K562 (cell line): ENCODE results near the gene ZNF30. TPM values are rescaled to one million over a fixed set of nuclear protein-coding genes. Genes with fewer than 3 reads are reported as not detected.

ENCODE experiments used
- ATAC-seq: fragments of 200-7000 bp; cut with Tn5 transposase; 3 replicates; pipeline ENCODE4 v1.9.1; 2020; ENCODE audit warnings: moderate library complexity
- BruUV-seq: library from RNA; stranded (reverse); fragments of 400-500 nt; replicated peaks from 2 replicates; lab custom pipeline; 2021; lab: Mats Ljungman, UMichigan
- CTCF ChIA-PET: fragments of 300-600 bp; formaldehyde crosslinking; extraction: SDS; loops from one replicate; lab custom pipeline; 2021; ENCODE audit warnings: low intra/inter-chr PET ratio; lab: Yijun Ruan, JAX
- POLR2A ChIA-PET: fragments of 300-600, 350-650 bp; sonication (Branson Sonifier 250); formaldehyde crosslinking; extraction: SDS; loops from one replicate; lab custom pipeline; 2021; ENCODE audit warnings: antibody characterized with exemption, inconsistent platforms; lab: Yijun Ruan, JAX
- DNase-seq, 4 experiments: peaks; one replicate each; pipeline versions ENCODE4 v3.0.0 to v3.0.0-alpha.2; 2011 to 2018; ENCODE audit warnings: low spot score in 3 of 4, mixed read lengths in 3 of 4; ENCODE audit errors: extremely low read depth in 1 of 4
- FAIRE-seq: peaks from 2 replicates; lab custom pipeline; 2011; peaks lifted over from hg19 to GRCh38; lab: Jason Lieb, UNC
- H2AFZ ChIP-seq: 2 replicates; pipeline ENCODE4 v1.6.0; 2011; ENCODE audit warnings: low read depth, low read length, control low read depth, inconsistent platforms
- H3K27ac ChIP-seq: fragments of 200-600 bp; 3 replicates; pipeline ENCODE4 v1.8.0; 2011; ENCODE audit warnings: low read depth, mild to moderate bottlenecking, control low read depth, inconsistent platforms, low read length, moderate library complexity, mixed read lengths; ENCODE audit errors: extremely low read depth
- H3K27me3 ChIP-seq, 2 experiments: fragments of 300-600 bp in 1 of 2; 2 replicates in 1 of 2; 3 replicates in 1 of 2; pipeline versions ENCODE4 v1.6.0 to v1.8.0; 2011; ENCODE audit warnings: inconsistent platforms in 2 of 2, low read length in 2 of 2, mild to moderate bottlenecking in 1 of 2, mixed read lengths in 1 of 2, moderate library complexity in 1 of 2; ENCODE audit not compliant: control insufficient read depth in 2 of 2, insufficient read depth in 2 of 2
- H3K36me3 ChIP-seq: fragments of 300-600 bp; 3 replicates; pipeline ENCODE4 v1.8.0; 2011; ENCODE audit warnings: mild to moderate bottlenecking, low read length, inconsistent platforms; ENCODE audit not compliant: control insufficient read depth, insufficient read depth
- H3K4me1 ChIP-seq, 2 experiments: fragments of 200-600 bp in 1 of 2; replicated peaks in 1 of 2; 2 replicates in 1 of 2; 3 replicates in 1 of 2; pipeline versions ENCODE4 v1.5.1 to v1.8.0; 2011; ENCODE audit warnings: inconsistent platforms in 2 of 2, low read length in 2 of 2, mild to moderate bottlenecking in 1 of 2, mixed read lengths in 1 of 2, moderate library complexity in 1 of 2; ENCODE audit not compliant: control insufficient read depth in 2 of 2, insufficient read depth in 2 of 2
- H3K4me2 ChIP-seq: 2 replicates; pipeline ENCODE4 v1.6.1; 2011; ENCODE audit warnings: low read length, control low read depth, inconsistent platforms, mixed read lengths; ENCODE audit not compliant: insufficient read depth
- H3K4me3 ChIP-seq: fragments of 200-600 bp; sonication (generic), shearing (Covaris generic); 2 replicates; pipeline ENCODE4 v1.5.1; 2016; ENCODE audit warnings: control low read depth, inconsistent platforms
- H3K79me2 ChIP-seq: fragments of 200-600 bp; 3 replicates; pipeline ENCODE4 v1.8.0; 2011; ENCODE audit warnings: low read length, inconsistent platforms; ENCODE audit not compliant: control insufficient read depth, insufficient read depth
- H3K9ac ChIP-seq, 2 experiments: 2 replicates each; pipeline versions ENCODE4 v1.6.0 to v1.6.1; 2011; ENCODE audit warnings: low read depth in 2 of 2, low read length in 2 of 2, control low read depth in 1 of 2, inconsistent platforms in 1 of 2, mild to moderate bottlenecking in 1 of 2, mixed read lengths in 1 of 2; ENCODE audit not compliant: insufficient read depth in 1 of 2
- H3K9me1 ChIP-seq: one replicate; pipeline ENCODE4 v1.6.0; 2011; ENCODE audit warnings: inconsistent platforms, mild to moderate bottlenecking, low read length, moderate library complexity; ENCODE audit not compliant: control insufficient read depth, insufficient read depth
- H3K9me3 ChIP-seq: replicated peaks from 2 replicates; pipeline ENCODE4 v1.5.1; 2011; ENCODE audit warnings: low read depth, low read length, inconsistent platforms; ENCODE audit not compliant: control insufficient read depth, insufficient read depth
- H4K20me1 ChIP-seq: replicated peaks from 2 replicates; pipeline ENCODE4 v1.6.1; 2011; ENCODE audit warnings: low read length, inconsistent platforms, mixed read lengths; ENCODE audit not compliant: control insufficient read depth, insufficient read depth
- BCOR ChIP-seq: fragments of 450-650 bp; IDR thresholded peaks from 2 replicates; pipeline ENCODE4 v1.6.1; 2016
- IRF2 ChIP-seq: sonication (generic); formaldehyde crosslinking; IDR thresholded peaks from 2 replicates; pipeline ENCODE4 v1.8.1; 2022; ENCODE audit warnings: mild to moderate bottlenecking, missing genetic modification reagents
- KDM1A ChIP-seq, 2 experiments: fragments of 450-650 bp; IDR thresholded peaks; 2 replicates each; pipeline ENCODE4 v1.6.1; 2016; ENCODE audit warnings: mild to moderate bottlenecking in 2 of 2
- KLF13 ChIP-seq: fragments of 450-650 bp; IDR thresholded peaks from 2 replicates; pipeline ENCODE4 v1.6.1; 2016; ENCODE audit warnings: missing genetic modification characterization, low read depth, mild to moderate bottlenecking, missing compliant biosample characterization, moderate library complexity, borderline replicate concordance
- MECOM ChIP-seq: fragments of 250-450 bp; sonication (Bioruptor Pico); IDR thresholded peaks from 2 replicates; pipeline ENCODE4 v1.8.0; 2022; ENCODE audit warnings: inconsistent platforms
- POLR2AphosphoS2 ChIP-seq: IDR thresholded peaks from 2 replicates; pipeline ENCODE4 v1.6.1; 2012; ENCODE audit warnings: low read length, improper control_type of control experiment
- RBM25 ChIP-seq: fragments of 200-400 bp; formaldehyde crosslinking; IDR thresholded peaks from 2 replicates; pipeline ENCODE4 v1.6.1; 2018; ENCODE audit warnings: low read length, low read depth, moderate library complexity; ENCODE audit not compliant: severe bottlenecking
- SP1 ChIP-seq: sonication (generic); formaldehyde crosslinking; IDR thresholded peaks from 2 replicates; pipeline ENCODE4 v1.8.1; 2022; ENCODE audit warnings: mild to moderate bottlenecking, missing genetic modification reagents
- ZFX ChIP-seq: sonication (generic); formaldehyde crosslinking; IDR thresholded peaks from 2 replicates; pipeline ENCODE4 v1.8.0; 2022; ENCODE audit warnings: mild to moderate bottlenecking, missing genetic modification reagents, moderate library complexity
- ZNF121 ChIP-seq: sonication (generic); formaldehyde crosslinking; conservative IDR thresholded peaks from 2 replicates; pipeline ENCODE4 v1.8.0; 2022; ENCODE audit warnings: missing genetic modification reagents
- ZNF146 ChIP-seq: IDR thresholded peaks from one replicate; pipeline ENCODE4 v1.6.1; 2018; ENCODE audit warnings: missing compliant biosample characterization; ENCODE audit not compliant: unreplicated experiment
- ZNF589 ChIP-seq: fragments of 200-800 bp; sonication (Bioruptor generic); IDR thresholded peaks from 2 replicates; pipeline ENCODE4 v1.6.1; 2016; ENCODE audit warnings: low read depth, missing genetic modification characterization, missing compliant biosample characterization
- ZNF699 ChIP-seq: fragments of 250-450 bp; sonication (Bioruptor Pico); IDR thresholded peaks from 2 replicates; pipeline ENCODE4 v1.8.0; 2021; ENCODE audit warnings: mild to moderate bottlenecking, moderate library complexity; ENCODE audit not compliant: insufficient replicate concordance
- WGBS: fragments of 100-300 bp; shearing (Covaris generic); methylation state at CpG from one replicate; pipeline ENCODE4 v1.1.6; 2016; ENCODE audit warnings: low coverage, mixed read lengths; ENCODE audit not compliant: insufficient coverage; ENCODE audit errors: missing lambda C conversion rate; 5-methylcytosine and 5-hydroxymethylcytosine counted together
- in situ Hi-C: fragments of 300-500 bp; cut with MboI; formaldehyde crosslinking; loops from 4 replicates; pipeline ENCODE4 v1.15.0; 2018; ENCODE audit warnings: inconsistent platforms, mixed read lengths
- intact Hi-C: fragments of 100-400 bp; cut with micrococcal nuclease; formaldehyde crosslinking; loops from 2 replicates; pipeline ENCODE4 v1.14.2; 2022
- polyA plus RNA-seq, 8 experiments: library from polyadenylated mRNA; depleted of rRNA in 4 of 8; stranded (reverse) in 5 of 8; unstranded in 3 of 8; fragments of >200 nt; fragmentation: Nextera tagmentation in 2 of 8; fragmentation: Illumina TruSeq in 1 of 8; extraction: Ambion mirVana in 2 of 8; extraction: Trizol in 1 of 8; gene quantifications; 2 replicates each; pipeline versions ENCODE4 v1.2.1 to v1.2.3, GENCODE V29; 2011 to 2014; ENCODE audit warnings: inconsistent platforms in 1 of 8, missing spikeins in 1 of 8
- total RNA-seq, 7 experiments: library from RNA; depleted of rRNA in 6 of 7; stranded (reverse); fragments of >200 nt in 6 of 7; fragmentation: Illumina TruSeq in 2 of 7; extraction: Trizol in 2 of 7; gene quantifications; 2 replicates each; pipeline versions ENCODE4 v1.2.1 to v1.2.3, GENCODE V29; 2011 to 2021; ENCODE audit warnings: low replicate concordance in 1 of 7
- TF ChIP-seq, protein P1 (sequence below): fragments of 250-450 bp; sonication (Bioruptor Pico); IDR thresholded peaks from 2 replicates; pipeline ENCODE4 v1.5.0; 2020; ENCODE audit warnings: mild to moderate bottlenecking, borderline replicate concordance

ZNF30 gene
- total and polyA plus RNA-seq, 9 of the 15 experiments (the other 6 are each of a cell fraction or from before 2014, with no cell fraction given): 7.3 to 13.4 (median 10.6) TPM

- no peak for TF ChIP-seq KLF13 (tag)
- no peak for TF ChIP-seq SP1 (CRISPR knock-in tag)
- TF ChIP-seq ZFX (CRISPR knock-in tag): no peak
- TF ChIP-seq, protein P1, sequence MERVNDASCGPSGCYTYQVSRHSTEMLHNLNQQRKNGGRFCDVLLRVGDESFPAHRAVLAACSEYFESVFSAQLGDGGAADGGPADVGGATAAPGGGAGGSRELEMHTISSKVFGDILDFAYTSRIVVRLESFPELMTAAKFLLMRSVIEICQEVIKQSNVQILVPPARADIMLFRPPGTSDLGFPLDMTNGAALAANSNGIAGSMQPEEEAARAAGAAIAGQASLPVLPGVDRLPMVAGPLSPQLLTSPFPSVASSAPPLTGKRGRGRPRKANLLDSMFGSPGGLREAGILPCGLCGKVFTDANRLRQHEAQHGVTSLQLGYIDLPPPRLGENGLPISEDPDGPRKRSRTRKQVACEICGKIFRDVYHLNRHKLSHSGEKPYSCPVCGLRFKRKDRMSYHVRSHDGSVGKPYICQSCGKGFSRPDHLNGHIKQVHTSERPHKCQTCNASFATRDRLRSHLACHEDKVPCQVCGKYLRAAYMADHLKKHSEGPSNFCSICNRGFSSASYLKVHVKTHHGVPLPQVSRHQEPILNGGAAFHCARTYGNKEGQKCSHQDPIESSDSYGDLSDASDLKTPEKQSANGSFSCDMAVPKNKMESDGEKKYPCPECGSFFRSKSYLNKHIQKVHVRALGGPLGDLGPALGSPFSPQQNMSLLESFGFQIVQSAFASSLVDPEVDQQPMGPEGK (CRISPR knock-in tag): no peak
- no peak for TF ChIP-seq IRF2 (CRISPR knock-in tag)
- no peak for TF ChIP-seq MECOM
- no peak for TF ChIP-seq POLR2AphosphoS2
Measured at GRCh38 chr19:34990578-34991192, 64.0 kb downstream of the ZNF30 start (continued).

GRCh38 chr19:34991542-34992333, 65.0 kb downstream of the ZNF30 start:
- peaks cover 0 to 4% of the 10 kb centered on the region in 2 experiments; a peak in 2 of 5 replicates for H3K4me1 ChIP-seq
- H3K9ac ChIP-seq: no peak overlapping the region
- intact Hi-C loops: no loop called here
- H4K20me1 ChIP-seq: no peaks in the 10 kb centered on the region
- in situ Hi-C loops: no loop called here
- no peak overlapping the region for H3K27ac ChIP-seq
- no peaks in the 10 kb centered on the region for H3K9me1 ChIP-seq
- H3K27me3 ChIP-seq: peaks cover 0 to 14% of the 10 kb centered on the region in 2 experiments; a peak in 1 of 5 replicates
- ChIA-PET POLR2A (interaction anchor here (1.0 kb wide), 1 partner anchor 19 kb away, joined by 3 read pairs; no protein-coding TSS in a partner anchor), CTCF (no interaction called here)
- DNase-seq (no peak), FAIRE-seq (no peak), ATAC-seq (no peak)
- 9% methylated on average over 8 of the region's 8 CpGs for WGBS
- H2AFZ ChIP-seq: no peak overlapping the region
- H3K4me3 ChIP-seq: no peak overlapping the region
- peak; percentile 88 for TF ChIP-seq RBM25
- TF ChIP-seq BCOR: peak; percentile 21; the same call in 1 of the 2 replicates
- TF ChIP-seq ZNF699 (CRISPR knock-in tag): no peak
- TF ChIP-seq IRF2 (CRISPR knock-in tag): no peak
- peak in 1 of 2 experiments; percentile 9; a peak in 1 of 4 replicates for TF ChIP-seq KDM1A (IDR thresholded peaks at IDR 0.05)
- TF ChIP-seq ZNF146 (CRISPR knock-in tag): peak; percentile 93
- no peak for TF ChIP-seq ZNF589 (CRISPR knock-in tag)
- peak; percentile 62 for TF ChIP-seq ZNF121 (CRISPR knock-in tag)
- no peaks in the 10 kb centered on the region for H3K79me2 ChIP-seq
- H3K9me3 ChIP-seq: 0 out of 2 replicates have a peak, but pooled peaks cover 2% of the 10 kb centered on the region
- no TSS peak for BruUV-seq
- no peak overlapping the region for H3K4me2 ChIP-seq
- no peaks in the 10 kb centered on the region for H3K36me3 ChIP-seq
